ENCODE data around the gene AKAIN1.

- TF ChIP-seq CTCF (IDR thresholded peaks at IDR 0.05) (no peak), POLR2A (IDR thresholded peaks at IDR 0.05) (no peak), POLR2AphosphoS5 (IDR thresholded peaks at IDR 0.05) (no peak), EP300 (IDR thresholded peaks at IDR 0.05) (no peak)
Observed at GRCh38 chr18:5180254-5180653, 16.8 kb downstream of the AKAIN1 start.

Measured in stomach (tissue), 4 donors.